HG03064 (cell line): ENCODE data around the gene NFYC.
"Not testable (repeated sequence)": the region's sequence is repeated elsewhere in the genome, so short reads cannot be mapped to it uniquely, and the experiment has no call there.

Source experiments
- ATAC-seq: cut with Tn5 transposase; IDR thresholded peaks from one replicate; pipeline ENCODE4 v1.9.1; 2021; ENCODE audit warnings: low read depth; ENCODE audit not compliant: unreplicated experiment

NFYC gene

GRCh38 chr1:40664791-40665190 is 26.7 kb upstream of the NFYC start:
- no peak for ATAC-seq

GRCh38 chr1:40665335-40666171 is 26.0 kb upstream of the NFYC start, which contains the start of gene RIMS3:
RIMS3 (minus strand) TSS chr1:40665682; CDS start chr1:40641925, 23,757 bp downstream.
- peak; percentile 68 for ATAC-seq

GRCh38 chr1:40668769-40669525 is 22.6 kb upstream of the NFYC start:
- ATAC-seq: no peak

- ATAC-seq: no peak
Observed at GRCh38 chr1:40673452-40673851, 18.1 kb upstream of the NFYC start.

- no peak for ATAC-seq
Observed at GRCh38 chr1:40676501-40676900, 15.0 kb upstream of the NFYC start.

- ATAC-seq: no peak
Observed at GRCh38 chr1:40679165-40679953, 12.1 kb upstream of the NFYC start.

- ATAC-seq: no peak
Observed at GRCh38 chr1:40684669-40685068, 6.8 kb upstream of the NFYC start.

- ATAC-seq: no peak
Observed at GRCh38 chr1:40687059-40687458, 4.4 kb upstream of the NFYC start.

GRCh38 chr1:40687661-40688060 is 3.8 kb upstream of the NFYC start:
- ATAC-seq: no peak

GRCh38 chr1:40689737-40690136 is 1.8 kb upstream of the NFYC start:
- no peak for ATAC-seq

- ATAC-seq: no peak
Observed at GRCh38 chr1:40690771-40691537, 550 bp upstream of the NFYC start.

GRCh38 chr1:40692429-40692895 is 958 bp downstream of the NFYC start:
- no peak for ATAC-seq

GRCh38 chr1:40693425-40693824 is 1.9 kb downstream of the NFYC start:
- ATAC-seq: no peak

- no peak for ATAC-seq
Observed at GRCh38 chr1:40694353-40694874, 2.9 kb downstream of the NFYC start.

- no peak for ATAC-seq
Observed at GRCh38 chr1:40696294-40696693, 4.8 kb downstream of the NFYC start.

- no peak for ATAC-seq
Observed at GRCh38 chr1:40697436-40697835, 5.9 kb downstream of the NFYC start.

GRCh38 chr1:40699787-40700186 is 8.3 kb downstream of the NFYC start:
- peak; percentile 48 for ATAC-seq

GRCh38 chr1:40701684-40702083 is 10.2 kb downstream of the NFYC start:
- ATAC-seq: no peak

- not testable (repeated sequence) for ATAC-seq
Observed at GRCh38 chr1:40702810-40703209, 11.3 kb downstream of the NFYC start.

- no peak for ATAC-seq
Observed at GRCh38 chr1:40703316-40703715, 11.8 kb downstream of the NFYC start.
